Activated T-cell treated with anti-CD3 and anti-CD28 coated beads for 24 hours (primary cell): ENCODE measurements around the gene EP400.

Experiments
- DNase-seq: peaks from one replicate; pipeline ENCODE4 v3.0.0-alpha.2; 2020; ENCODE audit warnings: low read depth

The EP400 gene, protein sequence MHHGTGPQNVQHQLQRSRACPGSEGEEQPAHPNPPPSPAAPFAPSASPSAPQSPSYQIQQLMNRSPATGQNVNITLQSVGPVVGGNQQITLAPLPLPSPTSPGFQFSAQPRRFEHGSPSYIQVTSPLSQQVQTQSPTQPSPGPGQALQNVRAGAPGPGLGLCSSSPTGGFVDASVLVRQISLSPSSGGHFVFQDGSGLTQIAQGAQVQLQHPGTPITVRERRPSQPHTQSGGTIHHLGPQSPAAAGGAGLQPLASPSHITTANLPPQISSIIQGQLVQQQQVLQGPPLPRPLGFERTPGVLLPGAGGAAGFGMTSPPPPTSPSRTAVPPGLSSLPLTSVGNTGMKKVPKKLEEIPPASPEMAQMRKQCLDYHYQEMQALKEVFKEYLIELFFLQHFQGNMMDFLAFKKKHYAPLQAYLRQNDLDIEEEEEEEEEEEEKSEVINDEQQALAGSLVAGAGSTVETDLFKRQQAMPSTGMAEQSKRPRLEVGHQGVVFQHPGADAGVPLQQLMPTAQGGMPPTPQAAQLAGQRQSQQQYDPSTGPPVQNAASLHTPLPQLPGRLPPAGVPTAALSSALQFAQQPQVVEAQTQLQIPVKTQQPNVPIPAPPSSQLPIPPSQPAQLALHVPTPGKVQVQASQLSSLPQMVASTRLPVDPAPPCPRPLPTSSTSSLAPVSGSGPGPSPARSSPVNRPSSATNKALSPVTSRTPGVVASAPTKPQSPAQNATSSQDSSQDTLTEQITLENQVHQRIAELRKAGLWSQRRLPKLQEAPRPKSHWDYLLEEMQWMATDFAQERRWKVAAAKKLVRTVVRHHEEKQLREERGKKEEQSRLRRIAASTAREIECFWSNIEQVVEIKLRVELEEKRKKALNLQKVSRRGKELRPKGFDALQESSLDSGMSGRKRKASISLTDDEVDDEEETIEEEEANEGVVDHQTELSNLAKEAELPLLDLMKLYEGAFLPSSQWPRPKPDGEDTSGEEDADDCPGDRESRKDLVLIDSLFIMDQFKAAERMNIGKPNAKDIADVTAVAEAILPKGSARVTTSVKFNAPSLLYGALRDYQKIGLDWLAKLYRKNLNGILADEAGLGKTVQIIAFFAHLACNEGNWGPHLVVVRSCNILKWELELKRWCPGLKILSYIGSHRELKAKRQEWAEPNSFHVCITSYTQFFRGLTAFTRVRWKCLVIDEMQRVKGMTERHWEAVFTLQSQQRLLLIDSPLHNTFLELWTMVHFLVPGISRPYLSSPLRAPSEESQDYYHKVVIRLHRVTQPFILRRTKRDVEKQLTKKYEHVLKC (N-terminal part only)

DNA sequence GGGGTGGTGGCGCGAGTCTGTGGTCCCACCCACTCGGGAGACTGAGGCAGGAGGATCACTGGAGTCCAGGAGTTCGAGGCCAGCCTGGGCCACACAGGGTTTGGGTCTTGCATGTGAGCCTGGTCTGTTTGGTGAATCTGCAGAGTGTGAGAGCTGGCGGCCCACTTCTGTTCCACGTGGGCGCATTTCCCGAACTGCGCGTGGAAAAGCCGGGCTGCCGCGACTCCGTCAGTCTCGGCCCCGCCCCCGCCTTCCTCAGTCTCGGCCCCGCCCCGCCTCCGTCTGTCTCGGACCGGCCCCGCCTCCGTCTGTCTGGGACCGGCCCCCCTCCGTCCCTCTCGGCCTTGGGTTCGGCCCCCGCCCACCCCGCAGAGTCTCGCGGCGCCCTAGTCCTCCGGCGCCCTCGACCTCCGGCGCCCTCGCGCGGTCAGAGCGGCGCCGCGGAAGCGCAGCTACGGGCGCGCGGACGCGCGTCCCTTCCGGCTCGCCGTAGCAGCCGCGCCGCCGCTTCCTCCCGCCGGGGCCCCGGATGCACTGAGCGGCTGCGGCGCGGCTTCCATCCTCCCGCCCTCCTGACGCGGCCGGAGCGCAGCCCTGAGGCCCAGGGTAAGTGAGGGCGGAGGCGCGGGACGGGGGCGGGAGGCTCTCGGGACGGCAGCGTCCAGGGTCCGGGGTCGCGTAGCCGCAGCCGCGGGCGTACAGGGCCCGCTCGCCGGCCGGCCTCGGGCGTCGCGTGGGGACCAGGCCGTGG, at the start of gene EP400:
EP400 (plus strand) TSS at position 512 of the 751 bp plus-strand sequence. CDS start 10,678 bp downstream, outside the sequence.
- DNase-seq, result peak; percentile 93

DNA sequence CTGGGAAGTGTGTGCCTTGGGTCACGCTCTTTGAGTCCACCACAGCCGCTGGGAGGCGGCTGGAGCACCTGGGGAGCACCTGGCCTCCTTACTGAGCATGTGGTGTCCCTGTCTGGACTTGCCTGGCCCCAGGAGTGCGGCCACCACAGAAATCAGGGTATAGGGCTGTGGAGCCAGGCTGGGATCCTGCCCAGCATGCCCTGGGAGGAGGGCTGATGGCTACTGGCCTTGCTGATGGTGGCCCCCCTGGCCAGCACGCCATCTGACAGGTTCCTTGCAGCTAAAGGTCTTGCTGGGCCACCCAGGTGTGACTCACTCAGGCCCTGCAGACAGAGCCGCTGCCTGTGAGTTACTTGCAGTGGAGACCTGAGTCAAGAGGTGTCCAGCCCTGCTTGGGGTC, 49.3 kb upstream of the EP400 start:
- DNase-seq, result no peak

DNA sequence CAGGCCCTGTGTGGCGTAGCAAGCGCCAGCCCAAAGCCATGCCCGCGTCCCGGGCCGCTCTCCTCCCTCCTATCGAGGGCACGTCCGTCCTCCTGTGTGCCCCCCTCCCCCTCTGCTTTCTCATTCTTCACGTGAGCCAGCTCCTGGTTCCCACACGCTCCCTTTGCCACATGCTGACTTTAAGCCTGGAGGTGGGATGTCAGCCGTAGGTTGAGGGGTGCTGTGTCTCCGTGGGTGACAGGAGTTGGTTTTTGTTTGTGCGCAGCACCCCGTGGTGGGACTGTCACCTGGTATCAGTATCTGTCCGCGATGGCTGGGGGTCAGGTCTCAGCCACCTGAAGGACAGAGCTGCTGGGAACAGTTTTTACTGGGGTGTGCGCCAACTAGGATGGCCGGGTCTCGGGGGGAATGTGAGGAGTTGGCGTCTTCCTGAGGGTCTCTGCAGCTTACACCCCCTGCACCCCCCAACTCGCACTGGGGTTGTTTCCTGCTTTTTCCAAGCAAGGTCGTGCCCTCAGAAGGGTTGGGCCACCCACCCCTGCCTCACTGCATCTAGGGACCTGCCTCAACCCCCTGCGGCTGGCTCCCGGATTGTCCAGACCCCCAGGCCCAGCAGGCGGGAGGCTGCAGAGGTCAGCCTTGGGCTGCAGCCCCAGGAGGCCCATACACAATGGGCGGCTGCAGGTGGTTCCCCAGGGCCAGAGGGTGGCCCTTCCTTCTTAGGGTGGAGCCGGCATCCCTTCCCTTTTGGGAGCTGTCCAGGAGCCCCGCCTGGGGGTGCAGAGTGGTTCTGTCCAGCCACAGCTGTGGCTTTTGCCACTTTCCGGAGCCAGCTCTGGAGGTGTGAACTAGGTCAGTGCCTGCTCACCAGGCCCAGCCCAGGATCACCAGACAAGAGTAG, 48.1 kb upstream of the EP400 start:
- DNase-seq, result no peak

DNA sequence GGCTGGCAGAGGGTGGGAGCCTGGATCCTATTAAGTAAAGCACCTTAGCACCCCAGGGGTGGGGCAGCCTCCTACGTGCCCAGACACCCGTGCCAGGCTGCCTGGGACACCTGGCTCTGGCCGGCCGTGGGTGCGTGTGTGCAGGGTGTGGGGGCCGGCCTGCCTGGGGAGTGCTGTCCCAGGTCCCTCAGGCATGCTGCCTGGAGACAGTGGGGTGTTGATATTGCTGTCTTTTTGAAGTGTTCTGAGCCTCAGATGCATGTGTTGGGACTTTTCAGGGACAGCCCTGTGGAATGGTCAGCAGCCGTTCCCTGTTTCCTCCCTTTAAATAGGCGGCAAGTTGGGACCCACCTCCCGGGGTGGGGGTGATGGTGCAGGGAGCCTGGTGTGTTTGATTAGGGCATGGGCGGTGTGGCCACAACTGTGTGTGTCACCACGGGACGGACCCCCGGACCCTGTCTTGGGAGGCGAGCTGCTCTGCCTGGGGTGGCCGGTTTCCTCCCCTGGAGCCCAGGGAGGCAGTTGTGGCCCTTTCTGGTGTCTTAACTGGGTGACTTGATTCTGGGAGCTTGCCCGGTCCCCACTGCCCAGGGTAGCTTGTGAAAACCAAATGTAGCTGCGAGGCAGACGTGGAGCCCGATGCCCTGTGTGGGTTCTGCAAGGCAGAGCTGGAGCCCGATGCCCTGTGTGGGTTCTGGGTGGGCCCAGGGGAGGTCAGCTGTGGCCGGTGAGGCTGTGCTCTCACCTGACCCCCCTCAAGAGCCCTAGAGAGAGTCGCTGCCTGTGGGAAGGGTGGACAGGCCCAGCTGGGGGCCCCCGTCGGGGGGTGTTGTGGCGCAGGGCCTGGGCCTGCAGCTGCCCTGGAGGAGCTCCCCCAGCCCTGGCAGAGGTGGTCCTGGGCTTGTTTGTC, 47.2 kb upstream of the EP400 start:
- no peak for DNase-seq

DNA sequence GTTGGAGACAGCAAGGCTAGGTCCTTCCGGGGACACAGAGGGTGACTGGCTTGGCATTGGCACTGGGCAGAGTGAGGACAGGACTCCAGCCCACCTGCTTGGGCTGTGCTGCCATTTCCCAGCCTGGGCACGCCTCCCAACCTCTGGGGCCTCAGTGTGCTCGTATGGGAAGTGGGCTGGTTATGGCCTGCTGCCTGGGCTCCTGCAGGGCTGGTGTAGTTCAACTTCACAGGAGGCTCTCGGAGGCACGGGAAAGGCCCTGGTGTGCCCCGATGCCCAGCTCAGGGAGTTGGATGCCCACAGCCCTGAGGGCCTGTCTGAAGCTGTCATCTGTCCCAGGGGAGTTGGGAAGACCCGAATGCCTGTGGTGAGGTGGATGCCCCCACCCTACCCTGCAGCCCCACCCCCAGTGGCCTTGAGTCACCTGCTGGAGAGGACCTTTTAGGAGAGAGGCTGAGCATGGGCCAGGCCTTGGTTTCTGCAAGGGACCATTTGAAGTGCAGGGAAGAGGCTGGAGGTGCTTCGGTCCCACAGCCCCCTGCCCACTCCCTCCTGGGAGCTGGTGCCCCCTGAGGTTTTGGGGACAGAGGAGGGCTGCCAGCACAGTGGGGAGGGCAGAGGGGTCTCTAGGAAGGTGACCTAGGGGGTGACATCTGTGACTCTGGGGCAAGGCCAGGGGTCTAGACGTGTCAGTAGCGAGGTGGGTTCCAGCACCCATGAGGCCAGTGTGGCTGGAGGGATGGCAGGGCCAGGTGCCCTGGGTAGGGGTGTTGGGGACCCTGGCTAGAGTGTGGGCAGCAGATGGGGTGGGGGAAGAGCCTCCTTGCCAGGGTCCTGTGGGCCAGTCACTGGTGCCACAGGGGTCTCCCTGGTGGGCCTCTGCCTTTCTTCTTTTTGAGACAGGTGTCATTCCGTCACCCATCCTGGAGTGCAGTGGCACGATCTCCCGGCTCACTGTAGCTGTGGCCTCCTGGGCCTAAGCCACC, 46.2 kb upstream of the EP400 start:
- no peak for DNase-seq

DNA sequence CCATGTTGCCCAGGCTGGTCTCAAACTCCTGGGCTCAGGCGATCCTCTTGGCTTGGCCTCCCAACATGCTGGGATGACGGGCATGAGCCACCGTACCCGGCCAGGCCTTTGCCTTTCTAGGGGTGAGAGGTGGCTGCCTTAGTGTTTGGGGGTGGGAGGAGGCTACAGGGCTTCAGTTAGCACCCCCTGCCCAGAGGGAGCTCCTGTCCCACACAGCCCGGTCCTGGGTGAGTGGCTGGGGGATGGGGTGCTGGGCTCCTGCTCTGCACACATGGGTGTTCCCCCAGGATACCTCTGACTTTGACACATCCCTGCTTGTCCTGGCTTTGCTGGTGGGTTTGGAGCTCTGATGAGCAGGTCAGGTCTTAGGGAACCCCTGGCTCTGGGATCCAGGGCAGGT, 45.4 kb upstream of the EP400 start:
- no peak for DNase-seq

DNA sequence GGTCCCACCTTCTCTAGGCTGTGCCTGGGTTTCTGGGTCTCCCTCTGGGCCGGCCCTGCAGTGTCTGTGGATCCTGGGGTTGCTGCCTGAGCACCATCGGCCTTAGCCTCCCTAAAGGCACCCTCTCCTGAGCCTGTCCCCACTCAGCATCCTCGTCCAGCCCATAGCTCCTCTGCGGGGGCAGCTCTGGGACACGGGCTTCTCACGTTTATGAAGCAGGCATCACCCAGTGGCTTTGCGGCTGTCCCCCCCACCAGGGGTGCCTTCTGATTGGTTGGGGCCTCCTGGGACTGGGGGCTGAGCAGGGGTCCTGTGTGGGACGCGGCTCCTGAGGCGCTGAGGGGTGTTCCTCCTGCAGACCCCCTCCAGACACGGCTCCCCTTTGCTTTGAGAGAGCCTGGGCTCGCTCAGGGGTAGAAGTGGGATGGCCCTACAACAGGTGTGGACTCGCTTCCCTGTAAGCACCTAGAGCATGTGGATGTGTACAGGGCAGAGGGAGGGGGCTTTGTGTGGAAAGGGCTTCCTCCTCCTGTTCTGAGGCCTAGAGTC, 44.6 kb upstream of the EP400 start:
- DNase-seq, result no peak

DNA sequence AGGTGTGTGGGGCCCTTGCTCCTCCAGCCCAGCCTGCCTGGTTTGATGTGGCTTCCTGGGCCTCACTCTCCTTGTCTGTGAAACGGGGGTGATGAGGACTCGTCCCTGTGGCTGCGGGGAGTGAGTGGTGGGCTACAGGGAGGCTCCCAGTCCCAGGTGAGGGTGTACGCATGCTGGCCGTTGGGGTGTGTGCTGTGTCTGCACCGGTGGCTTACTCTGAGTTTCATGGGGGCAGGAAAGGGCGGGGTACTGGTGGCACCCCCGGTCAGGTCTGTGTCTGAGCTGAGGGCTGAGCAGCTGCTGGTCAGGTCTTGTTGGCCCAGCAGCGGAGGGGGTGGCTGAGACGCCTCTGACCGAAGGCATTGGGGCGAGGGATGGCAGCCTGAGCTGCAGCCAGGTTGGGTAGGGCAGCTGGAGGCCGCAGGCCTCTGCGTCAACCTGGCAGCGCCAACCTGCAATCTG, 44.1 kb upstream of the EP400 start:
- DNase-seq, result no peak

DNA sequence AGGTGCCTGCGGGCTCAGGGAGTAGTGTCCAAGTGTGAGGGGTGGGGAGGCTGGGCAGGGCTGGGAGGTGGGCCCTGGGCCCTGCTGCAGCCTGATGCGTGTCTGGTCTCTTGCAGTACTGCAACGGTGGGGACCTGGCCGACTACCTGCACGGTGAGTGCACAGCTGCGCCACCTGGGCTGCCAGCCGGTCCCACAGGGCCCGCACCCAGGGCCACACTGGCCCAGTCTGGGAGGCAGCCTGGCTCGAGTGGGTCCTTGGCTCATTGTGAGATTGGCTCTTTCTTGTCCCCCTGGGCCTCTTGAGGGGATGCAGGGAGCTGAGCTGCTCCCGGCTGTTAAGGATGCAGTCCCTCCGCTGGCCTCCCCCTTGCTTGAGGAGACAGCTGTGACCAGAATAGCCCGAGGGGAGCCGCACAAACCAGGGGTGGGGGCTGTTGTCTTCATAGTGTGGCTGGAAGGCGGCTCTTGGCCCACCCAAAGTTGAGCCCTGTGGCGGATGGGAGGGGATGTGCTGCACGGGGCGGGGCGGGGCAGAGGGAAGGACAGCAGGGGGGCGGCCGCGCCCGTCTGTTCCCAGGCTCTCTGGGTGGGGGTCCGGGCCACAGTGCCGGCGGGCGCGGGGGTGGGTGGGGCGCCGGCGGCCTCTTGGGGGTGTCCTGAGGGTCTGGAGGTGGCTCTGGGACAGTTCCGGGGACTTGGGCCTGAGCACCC, 42.2 kb upstream of the EP400 start:
- DNase-seq, result no peak

DNA sequence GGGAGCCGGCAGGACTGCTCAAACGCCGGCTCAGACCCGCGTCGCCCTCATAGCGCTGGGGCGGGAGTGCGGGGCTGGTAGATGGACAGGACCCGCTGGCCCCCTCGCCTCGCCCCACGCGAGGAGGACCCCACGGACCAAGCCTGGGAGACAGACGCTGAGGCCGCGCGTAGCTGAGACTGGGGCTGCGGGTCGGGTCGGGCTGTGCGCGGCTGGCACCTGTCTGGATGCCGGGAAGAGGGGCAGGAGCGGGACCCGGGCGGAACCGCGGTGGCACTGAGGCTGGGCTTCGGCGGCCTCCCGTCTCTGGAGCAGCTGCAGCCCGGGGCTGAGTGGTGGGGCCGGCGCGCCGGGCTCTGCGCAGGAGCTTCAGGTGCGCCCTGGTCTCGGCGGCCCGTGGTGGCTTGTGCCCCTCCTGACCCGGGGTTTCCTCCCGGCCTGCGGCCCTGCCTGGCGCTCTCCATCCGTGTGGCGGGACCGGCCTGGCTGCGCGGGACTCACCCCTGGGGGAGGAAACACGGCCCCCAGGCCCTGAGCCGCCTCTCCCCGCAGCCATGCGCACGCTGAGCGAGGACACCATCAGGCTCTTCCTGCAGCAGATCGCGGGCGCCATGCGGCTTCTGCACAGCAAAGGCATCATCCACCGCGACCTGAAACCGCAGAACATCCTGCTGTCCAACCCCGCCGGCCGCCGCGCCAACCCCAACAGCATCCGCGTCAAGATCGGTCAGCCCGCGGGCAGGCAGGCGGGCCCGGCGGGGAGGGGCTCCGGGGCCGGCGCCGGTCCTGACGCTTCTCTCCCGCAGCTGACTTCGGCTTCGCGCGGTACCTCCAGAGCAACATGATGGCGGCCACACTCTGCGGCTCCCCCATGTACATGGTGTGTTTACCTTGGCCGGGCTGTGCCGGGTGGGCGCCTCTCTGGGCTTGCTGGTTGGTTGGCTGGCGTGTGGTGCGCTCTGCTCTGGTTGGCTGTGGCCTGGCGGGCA, 41.4 kb upstream of the EP400 start:
- no peak for DNase-seq

DNA sequence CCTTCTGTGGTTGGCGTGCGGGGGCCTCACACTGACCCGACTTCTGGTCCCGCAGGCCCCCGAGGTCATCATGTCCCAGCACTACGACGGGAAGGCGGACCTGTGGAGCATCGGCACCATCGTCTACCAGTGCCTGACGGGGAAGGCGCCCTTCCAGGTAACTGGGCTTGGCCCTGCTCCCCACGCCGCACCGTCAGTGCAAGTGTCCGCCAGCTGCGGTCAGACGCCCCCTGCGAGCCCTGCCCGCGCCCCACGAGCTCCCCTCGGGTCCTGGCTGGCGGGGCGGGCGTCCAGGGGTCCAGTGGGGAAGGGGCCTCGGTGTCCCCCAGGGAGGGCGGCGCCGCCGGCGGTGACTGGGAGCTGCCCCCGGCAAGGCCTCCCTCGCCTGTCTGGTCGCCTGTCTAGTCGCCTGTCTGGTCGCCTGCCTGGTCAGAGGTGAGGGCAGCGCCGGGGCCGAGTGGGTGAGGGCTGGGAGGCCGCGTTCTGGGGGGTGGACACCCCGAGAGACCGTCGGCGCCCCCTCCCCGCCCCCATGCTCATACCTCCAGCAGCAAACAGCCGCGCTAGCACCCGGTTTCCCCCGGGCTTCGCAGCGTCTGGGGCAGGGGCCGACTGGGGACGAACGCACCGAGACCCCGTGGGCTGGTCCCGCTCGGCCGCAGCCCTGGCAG, 40.5 kb upstream of the EP400 start:
- DNase-seq, result no peak

DNA sequence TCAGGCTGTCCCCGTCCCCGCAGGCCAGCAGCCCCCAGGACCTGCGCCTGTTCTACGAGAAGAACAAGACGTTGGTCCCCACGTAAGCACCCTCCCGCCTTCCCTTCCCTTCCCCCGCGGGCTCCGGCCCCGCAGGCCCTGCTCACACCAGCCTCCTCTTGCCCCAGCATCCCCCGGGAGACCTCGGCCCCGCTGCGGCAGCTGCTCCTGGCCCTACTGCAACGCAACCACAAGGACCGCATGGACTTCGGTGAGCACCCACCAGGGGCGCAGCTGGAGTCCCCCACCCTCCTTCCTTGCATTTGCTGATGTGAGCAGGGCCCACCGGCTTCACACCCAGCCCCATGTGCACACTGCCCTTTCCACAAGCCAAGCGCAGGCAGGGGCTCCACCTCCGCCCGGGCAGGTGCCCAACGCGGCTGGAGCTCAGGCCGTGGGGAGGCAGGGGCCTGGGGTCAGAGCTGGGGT, 40.0 kb upstream of the EP400 start:
- DNase-seq, result no peak

DNA sequence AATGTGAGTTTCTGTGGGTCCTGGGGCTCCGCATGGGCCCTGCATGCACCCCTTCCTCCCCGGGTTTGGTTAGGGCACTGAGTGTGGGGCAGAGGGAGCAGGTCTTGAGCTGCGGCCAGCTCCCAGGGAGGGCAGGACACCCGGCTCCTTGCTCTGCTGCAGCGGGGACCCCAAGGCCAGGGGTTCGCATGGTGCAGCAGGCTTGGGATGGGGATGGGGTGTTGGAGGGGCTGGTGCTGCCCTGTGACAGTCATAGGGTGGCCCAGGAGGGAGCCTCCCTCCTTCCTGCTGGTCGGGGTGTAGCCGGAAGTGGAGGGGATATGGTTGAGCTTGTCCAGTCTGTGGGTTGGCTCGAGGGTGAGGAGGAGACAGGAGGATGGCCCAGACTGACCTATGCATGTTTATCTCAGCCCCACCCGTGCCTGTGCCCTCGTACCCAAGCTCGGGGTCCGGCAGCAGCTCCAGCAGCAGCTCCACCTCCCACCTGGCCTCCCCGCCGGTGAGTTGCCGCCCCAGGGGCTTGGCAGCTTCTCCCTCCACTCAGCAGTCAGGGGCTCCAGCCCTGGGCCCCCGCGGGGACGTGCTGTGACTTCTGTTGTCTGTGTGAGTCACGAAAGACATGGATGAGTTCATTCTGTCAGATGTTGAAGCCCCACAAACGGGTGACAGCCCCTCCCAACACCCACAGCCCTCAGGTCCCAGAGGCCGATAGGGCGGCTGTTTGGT, 39.3 kb upstream of the EP400 start:
- no peak for DNase-seq

DNA sequence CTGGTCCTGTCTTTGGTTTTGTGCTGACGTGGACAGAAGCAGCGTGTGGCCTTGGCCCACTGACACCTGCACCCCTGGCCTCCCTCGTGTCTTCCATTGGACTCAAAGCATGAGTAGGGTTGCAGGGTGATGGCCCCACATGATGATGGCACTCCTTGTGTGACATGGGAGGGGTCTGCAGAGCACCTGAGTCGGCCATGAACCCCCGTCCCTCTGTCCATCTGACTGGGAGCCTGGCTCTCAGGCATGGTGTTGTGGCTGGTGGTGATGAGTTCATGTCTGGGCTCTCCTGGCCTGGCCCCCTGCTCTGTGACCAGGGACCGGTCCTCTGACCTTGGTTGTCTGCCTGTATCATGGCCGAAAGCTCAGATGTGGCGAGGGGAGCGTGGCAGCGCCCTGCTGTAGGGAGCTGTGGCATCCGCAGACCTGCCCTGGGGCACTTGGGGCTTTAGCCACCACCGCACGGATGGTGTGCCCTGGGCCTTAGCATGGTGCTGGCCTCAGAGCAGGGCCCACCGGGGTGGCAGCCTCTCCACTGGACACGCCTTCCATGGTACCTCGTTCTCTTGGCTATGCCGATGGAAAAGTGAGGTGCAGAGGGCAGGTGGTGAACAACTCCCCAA, 38.6 kb upstream of the EP400 start:
- no peak for DNase-seq
